CD4-positive, CD25-positive, alpha-beta regulatory T cell (primary cell): ENCODE results near the gene TYK2. TPM values are rescaled to one million over a fixed set of nuclear protein-coding genes. Genes with fewer than 3 reads are reported as not detected.

Experiments
- ATAC-seq, 2 donors: fragments of 150-1000 bp; cut with Tn5 transposase; one replicate each; pipeline ENCODE4 v1.10.0; 2021; ENCODE audit warnings: low read depth in 2 of 2, moderate number of reproducible peaks in 2 of 2, moderate library complexity in 1 of 2
- DNase-seq, 3 donors: peaks; one replicate each; pipeline versions ENCODE4 v3.0.0 to v3.0.0-alpha.2; 2012 to 2022; ENCODE audit warnings: mixed read lengths in 1 of 3
- H3K27ac ChIP-seq: one replicate; pipeline ENCODE4 v1.7.0; 2013; ENCODE audit warnings: mild to moderate bottlenecking, low read length; ENCODE audit not compliant: insufficient read depth, poor library complexity, severe bottlenecking
- H3K27me3 ChIP-seq: one replicate; pipeline ENCODE4 v1.7.0; 2013; ENCODE audit warnings: low read length; ENCODE audit not compliant: control insufficient read depth, insufficient read depth
- H3K36me3 ChIP-seq: one replicate; pipeline ENCODE4 v1.7.0; 2013; ENCODE audit warnings: mild to moderate bottlenecking, low read length, moderate library complexity; ENCODE audit not compliant: control insufficient read depth, insufficient read depth
- H3K4me1 ChIP-seq: 2 replicates; pipeline ENCODE4 v1.7.0; 2013; ENCODE audit warnings: mild to moderate bottlenecking, low read length; ENCODE audit not compliant: insufficient read depth, control insufficient read depth, poor library complexity, severe bottlenecking
- H3K4me3 ChIP-seq: one replicate; pipeline ENCODE4 v1.7.0; 2013; ENCODE audit warnings: low read depth, mild to moderate bottlenecking, low read length, moderate library complexity
- H3K9me3 ChIP-seq, 2 experiments: 1 replicate in 1 of 2; 2 replicates in 1 of 2; pipeline ENCODE4 v1.7.0; 2013; ENCODE audit warnings: low read length in 2 of 2, mild to moderate bottlenecking in 1 of 2, moderate library complexity in 1 of 2; ENCODE audit not compliant: control insufficient read depth in 2 of 2
- H3K27ac Mint-ChIP-seq, 3 donors: one replicate each; pipeline ENCODE4 v1.8.0; 2020 to 2022; ENCODE audit warnings: mild to moderate bottlenecking in 3 of 3, mixed read lengths in 3 of 3, moderate library complexity in 2 of 3
- H3K27me3 Mint-ChIP-seq: one replicate; pipeline ENCODE4 v1.8.0; 2022; ENCODE audit warnings: mild to moderate bottlenecking, mixed read lengths
- H3K36me3 Mint-ChIP-seq: one replicate; pipeline ENCODE4 v1.8.0; 2020; ENCODE audit warnings: mixed read lengths
- H3K4me1 Mint-ChIP-seq, 4 donors: one replicate each; pipeline ENCODE4 v1.8.0; 2020 to 2022; ENCODE audit warnings: mixed read lengths in 4 of 4, mild to moderate bottlenecking in 1 of 4
- H3K4me3 Mint-ChIP-seq, 4 donors: one replicate each; pipeline ENCODE4 v1.8.0; 2020 to 2022; ENCODE audit warnings: mild to moderate bottlenecking in 4 of 4, mixed read lengths in 4 of 4, moderate library complexity in 3 of 4
- H3K9me3 Mint-ChIP-seq, 7 donors: one replicate each; pipeline ENCODE4 v1.8.0; 2020 to 2022; ENCODE audit warnings: mixed read lengths in 7 of 7, mild to moderate bottlenecking in 3 of 7, moderate library complexity in 2 of 7
- polyA plus RNA-seq, 4 donors: library from polyadenylated mRNA; unstranded; fragments of 300-500 nt; fragmentation: Illumina TruSeq; gene quantifications; one replicate each; pipeline ENCODE4 v1.2.3, GENCODE V29; 2021
- total RNA-seq: library from RNA; stranded (reverse); gene quantifications from one replicate; pipeline ENCODE4 v1.2.3, GENCODE V29; 2022

Gene TYK2
- total and polyA plus RNA-seq, 5 donors from 2014 or later: 50.3 to 304 (median 54.8) TPM

- no peak for ATAC-seq
- H3K36me3 Mint-ChIP-seq: peaks cover 13% of the 10 kb centered on the region
- DNase-seq: no peak
- peak overlapping the region in 1 of 4 donors; percentile 58 for H3K4me3 Mint-ChIP-seq
- H3K27ac Mint-ChIP-seq: no peak overlapping the region
- no peak overlapping the region for H3K27ac ChIP-seq
- no peaks in the 10 kb centered on the region for H3K9me3 ChIP-seq
- H3K4me1 Mint-ChIP-seq: peaks cover 0 to 33% (median 17%) of the 10 kb centered on the region in 4 donors
- peaks cover 25% of the 10 kb centered on the region for H3K4me1 ChIP-seq
- H3K36me3 ChIP-seq: peaks cover 52% of the 10 kb centered on the region
- no peaks in the 10 kb centered on the region for H3K27me3 ChIP-seq
- no peaks in the 10 kb centered on the region for H3K27me3 Mint-ChIP-seq
- no peaks in the 10 kb centered on the region for H3K9me3 Mint-ChIP-seq
- no peak overlapping the region for H3K4me3 ChIP-seq
These were observed 50.8 kb downstream of the TYK2 start for GRCh38 chr19:10329555-10329954.

GRCh38 chr19:10328558-10329429 lies 51.6 kb downstream of the TYK2 start:
- Mint-ChIP-seq H3K4me3 (no peak overlapping the region), H3K9me3 (no peaks in the 10 kb centered on the region), H3K27ac (no peak overlapping the region), H3K27me3 (no peaks in the 10 kb centered on the region), H3K4me1 (peaks cover 0 to 28% (median 16%) of the 10 kb centered on the region in 4 donors), H3K36me3 (peaks cover 13% of the 10 kb centered on the region)
- Histone ChIP-seq H3K27me3 (no peaks in the 10 kb centered on the region), H3K9me3 (no peaks in the 10 kb centered on the region), H3K4me3 (no peak overlapping the region), H3K4me1 (peaks cover 17% of the 10 kb centered on the region), H3K36me3 (peaks cover 58% of the 10 kb centered on the region), H3K27ac (no peak overlapping the region)
- DNase-seq (no peak), ATAC-seq (no peak)

GRCh38 chr19:10327793-10328192 lies 52.6 kb downstream of the TYK2 start:
- Histone ChIP-seq H3K4me1 (peaks cover 13% of the 10 kb centered on the region), H3K27me3 (no peaks in the 10 kb centered on the region), H3K9me3 (no peaks in the 10 kb centered on the region), H3K4me3 (no peak overlapping the region), H3K27ac (no peak overlapping the region), H3K36me3 (peaks cover 65% of the 10 kb centered on the region)
- Mint-ChIP-seq H3K27ac (no peak overlapping the region), H3K27me3 (no peaks in the 10 kb centered on the region), H3K36me3 (peaks cover 10% of the 10 kb centered on the region), H3K4me1 (peaks cover 0 to 19% (median 10%) of the 10 kb centered on the region in 4 donors), H3K4me3 (no peak overlapping the region), H3K9me3 (no peaks in the 10 kb centered on the region)
- no peak for DNase-seq
- ATAC-seq: no peak

GRCh38 chr19:10325732-10326131 lies 54.6 kb downstream of the TYK2 start:
- Histone ChIP-seq H3K4me3 (no peak overlapping the region), H3K27ac (no peak overlapping the region), H3K36me3 (peaks cover 81% of the 10 kb centered on the region), H3K9me3 (no peaks in the 10 kb centered on the region), H3K4me1 (no peaks in the 10 kb centered on the region), H3K27me3 (no peaks in the 10 kb centered on the region)
- DNase-seq: no peak
- Mint-ChIP-seq H3K27ac (peak overlapping the region in 1 of 3 donors; percentile 20), H3K4me1 (peaks cover 0 to 11% (median 0%) of the 10 kb centered on the region in 4 donors), H3K4me3 (no peak overlapping the region), H3K36me3 (peaks cover 16% of the 10 kb centered on the region), H3K27me3 (no peaks in the 10 kb centered on the region), H3K9me3 (no peaks in the 10 kb centered on the region)
- ATAC-seq: no peak

GRCh38 chr19:10321874-10322835 lies 58.2 kb downstream of the TYK2 start:
- peaks cover 66% of the 10 kb centered on the region for H3K36me3 ChIP-seq
- peaks cover 17% of the 10 kb centered on the region for H3K36me3 Mint-ChIP-seq
- no peaks in the 10 kb centered on the region for H3K9me3 Mint-ChIP-seq
- peak overlapping the region in 1 of 4 donors; percentile 24 for H3K4me3 Mint-ChIP-seq
- H3K27me3 Mint-ChIP-seq: no peaks in the 10 kb centered on the region
- H3K27me3 ChIP-seq: no peaks in the 10 kb centered on the region
- H3K4me3 ChIP-seq: no peak overlapping the region
- no peaks in the 10 kb centered on the region for H3K9me3 ChIP-seq
- H3K27ac Mint-ChIP-seq: peak overlapping the region in 2 of 3 donors; percentile 7 to 37
- no peaks in the 10 kb centered on the region for H3K4me1 ChIP-seq
- peaks cover 0 to 3% (median 0%) of the 10 kb centered on the region in 4 donors for H3K4me1 Mint-ChIP-seq
- no peak overlapping the region for H3K27ac ChIP-seq
- no peak for ATAC-seq
- no peak for DNase-seq

GRCh38 chr19:10321417-10321797 lies 59.0 kb downstream of the TYK2 start:
- Histone ChIP-seq H3K4me3 (no peak overlapping the region), H3K9me3 (no peaks in the 10 kb centered on the region), H3K36me3 (peaks cover 61% of the 10 kb centered on the region), H3K27ac (no peak overlapping the region), H3K4me1 (no peaks in the 10 kb centered on the region), H3K27me3 (no peaks in the 10 kb centered on the region)
- DNase-seq: no peak
- no peaks in the 10 kb centered on the region for H3K27me3 Mint-ChIP-seq
- H3K9me3 Mint-ChIP-seq: no peaks in the 10 kb centered on the region
- peaks cover 17% of the 10 kb centered on the region for H3K36me3 Mint-ChIP-seq
- ATAC-seq: no peak
- peak overlapping the region in 1 of 4 donors; percentile 24 for H3K4me3 Mint-ChIP-seq
- H3K27ac Mint-ChIP-seq: peak overlapping the region in 1 of 3 donors; percentile 37
- peaks cover 0 to 3% (median 0%) of the 10 kb centered on the region in 4 donors for H3K4me1 Mint-ChIP-seq

- ATAC-seq: no peak
- H3K27me3 Mint-ChIP-seq: no peaks in the 10 kb centered on the region
- Histone ChIP-seq H3K27ac (no peak overlapping the region), H3K36me3 (peaks cover 55% of the 10 kb centered on the region), H3K9me3 (no peaks in the 10 kb centered on the region), H3K4me3 (no peak overlapping the region), H3K27me3 (no peaks in the 10 kb centered on the region), H3K4me1 (peaks cover 5% of the 10 kb centered on the region)
- no peaks in the 10 kb centered on the region for H3K9me3 Mint-ChIP-seq
- H3K4me3 Mint-ChIP-seq: no peak overlapping the region
- peaks cover 0 to 9% (median 3%) of the 10 kb centered on the region in 4 donors for H3K4me1 Mint-ChIP-seq
- no peak for DNase-seq
- peaks cover 20% of the 10 kb centered on the region for H3K36me3 Mint-ChIP-seq
- H3K27ac Mint-ChIP-seq: peak overlapping the region in 1 of 3 donors; percentile 56
These were observed 59.6 kb downstream of the TYK2 start for GRCh38 chr19:10320602-10321416.
